Ovary (tissue), 3 donors: ENCODE results near the gene DTWD2.

ENCODE experiments used
- EP300 ChIP-seq: sonication (generic); formaldehyde crosslinking; IDR thresholded peaks from one replicate; pipeline ENCODE4 v1.6.1; 2017; ENCODE audit warnings: antibody characterized with exemption
- POLR2A ChIP-seq: fragments of 450-650 bp; IDR thresholded peaks from one replicate; pipeline ENCODE4 v1.6.1; 2017; ENCODE audit warnings: antibody characterized with exemption, mild to moderate bottlenecking, moderate library complexity
- TF ChIP-seq, protein P1 (sequence below), 3 donors: fragments of 450-650 bp in 2 of 3; fragments of 200-600 bp in 1 of 3; IDR thresholded peaks; one replicate each; pipeline versions ENCODE4 v1.5.1 to v1.8.0; 2016 to 2022; ENCODE audit warnings: antibody characterized with exemption in 3 of 3, mild to moderate bottlenecking in 1 of 3
- donor health status: DM: no; HTN: no; CAD: no.

- TF ChIP-seq POLR2A: no peak
- TF ChIP-seq, protein P1, sequence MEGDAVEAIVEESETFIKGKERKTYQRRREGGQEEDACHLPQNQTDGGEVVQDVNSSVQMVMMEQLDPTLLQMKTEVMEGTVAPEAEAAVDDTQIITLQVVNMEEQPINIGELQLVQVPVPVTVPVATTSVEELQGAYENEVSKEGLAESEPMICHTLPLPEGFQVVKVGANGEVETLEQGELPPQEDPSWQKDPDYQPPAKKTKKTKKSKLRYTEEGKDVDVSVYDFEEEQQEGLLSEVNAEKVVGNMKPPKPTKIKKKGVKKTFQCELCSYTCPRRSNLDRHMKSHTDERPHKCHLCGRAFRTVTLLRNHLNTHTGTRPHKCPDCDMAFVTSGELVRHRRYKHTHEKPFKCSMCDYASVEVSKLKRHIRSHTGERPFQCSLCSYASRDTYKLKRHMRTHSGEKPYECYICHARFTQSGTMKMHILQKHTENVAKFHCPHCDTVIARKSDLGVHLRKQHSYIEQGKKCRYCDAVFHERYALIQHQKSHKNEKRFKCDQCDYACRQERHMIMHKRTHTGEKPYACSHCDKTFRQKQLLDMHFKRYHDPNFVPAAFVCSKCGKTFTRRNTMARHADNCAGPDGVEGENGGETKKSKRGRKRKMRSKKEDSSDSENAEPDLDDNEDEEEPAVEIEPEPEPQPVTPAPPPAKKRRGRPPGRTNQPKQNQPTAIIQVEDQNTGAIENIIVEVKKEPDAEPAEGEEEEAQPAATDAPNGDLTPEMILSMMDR (IDR thresholded peaks at IDR 0.05): no peak
- no peak for TF ChIP-seq EP300
These were observed 105.7 kb downstream of the DTWD2 start for GRCh38 chr5:118882666-118883065.
